HG02981 (cell line): ENCODE data around the gene FCRL6.

Experiments used
- ATAC-seq: cut with Tn5 transposase; IDR thresholded peaks from one replicate; pipeline ENCODE4 v1.9.1; 2021; ENCODE audit warnings: mild to moderate bottlenecking, moderate library complexity; ENCODE audit not compliant: unreplicated experiment

Gene FCRL6

GRCh38 chr1:159802111-159802510, at the start of gene FCRL6:
FCRL6 (plus strand) TSS chr1:159802360; CDS start chr1:159802425, 65 bp downstream.
- ATAC-seq = no peak

- ATAC-seq = no peak
These were observed 48.8 kb upstream of the FCRL6 start for GRCh38 chr1:159753386-159753785.

GRCh38 chr1:159755451-159756007, 46.6 kb upstream of the FCRL6 start:
- ATAC-seq = no peak

GRCh38 chr1:159756397-159756796, 45.8 kb upstream of the FCRL6 start:
- ATAC-seq = no peak

GRCh38 chr1:159763686-159764085, 38.5 kb upstream of the FCRL6 start:
- no peak for ATAC-seq

GRCh38 chr1:159765806-159766205, 36.4 kb upstream of the FCRL6 start:
- ATAC-seq = no peak

- ATAC-seq = no peak
These were observed 30.8 kb upstream of the FCRL6 start for GRCh38 chr1:159771127-159771895.

- no peak for ATAC-seq
These were observed 27.7 kb upstream of the FCRL6 start for GRCh38 chr1:159774465-159774864.

- no peak for ATAC-seq
These were observed 26.4 kb upstream of the FCRL6 start for GRCh38 chr1:159775716-159776115.

- no peak for ATAC-seq
These were observed 23.9 kb upstream of the FCRL6 start for GRCh38 chr1:159778266-159778665.

- ATAC-seq = no peak
These were observed 22.7 kb upstream of the FCRL6 start for GRCh38 chr1:159779403-159779851.

- ATAC-seq = peak; percentile 99
These were observed 21.3 kb upstream of the FCRL6 start, which contains the start of gene DUSP23 for GRCh38 chr1:159780583-159781582. DUSP23 (plus strand) TSS chr1:159780962; CDS start chr1:159781101, 139 bp downstream.

- no peak for ATAC-seq
These were observed 20.2 kb upstream of the FCRL6 start for GRCh38 chr1:159781992-159782391.

GRCh38 chr1:159783724-159784123, 18.4 kb upstream of the FCRL6 start:
- no peak for ATAC-seq

GRCh38 chr1:159786465-159786864, 15.7 kb upstream of the FCRL6 start:
- ATAC-seq = no peak

- ATAC-seq = no peak
These were observed 15.2 kb upstream of the FCRL6 start for GRCh38 chr1:159786966-159787365.

GRCh38 chr1:159790237-159790917, 11.8 kb upstream of the FCRL6 start:
- ATAC-seq = no peak

GRCh38 chr1:159791031-159791430, 11.1 kb upstream of the FCRL6 start:
- ATAC-seq = no peak

GRCh38 chr1:159791461-159791860, 10.7 kb upstream of the FCRL6 start:
- no peak for ATAC-seq

GRCh38 chr1:159795534-159795933, 6.6 kb upstream of the FCRL6 start:
- ATAC-seq = no peak

GRCh38 chr1:159798893-159799292, 3.3 kb upstream of the FCRL6 start:
- ATAC-seq = no peak
